ENCODE results near the gene NOS1. TPM values are rescaled to one million over a fixed set of nuclear protein-coding genes. Genes with fewer than 3 reads are reported as not detected.

NOS1 gene
- total and polyA plus RNA-seq, 2 donors (not counting 3 experiments of a cell fraction or from before 2014, with no cell fraction given), result not detected

DNA sequence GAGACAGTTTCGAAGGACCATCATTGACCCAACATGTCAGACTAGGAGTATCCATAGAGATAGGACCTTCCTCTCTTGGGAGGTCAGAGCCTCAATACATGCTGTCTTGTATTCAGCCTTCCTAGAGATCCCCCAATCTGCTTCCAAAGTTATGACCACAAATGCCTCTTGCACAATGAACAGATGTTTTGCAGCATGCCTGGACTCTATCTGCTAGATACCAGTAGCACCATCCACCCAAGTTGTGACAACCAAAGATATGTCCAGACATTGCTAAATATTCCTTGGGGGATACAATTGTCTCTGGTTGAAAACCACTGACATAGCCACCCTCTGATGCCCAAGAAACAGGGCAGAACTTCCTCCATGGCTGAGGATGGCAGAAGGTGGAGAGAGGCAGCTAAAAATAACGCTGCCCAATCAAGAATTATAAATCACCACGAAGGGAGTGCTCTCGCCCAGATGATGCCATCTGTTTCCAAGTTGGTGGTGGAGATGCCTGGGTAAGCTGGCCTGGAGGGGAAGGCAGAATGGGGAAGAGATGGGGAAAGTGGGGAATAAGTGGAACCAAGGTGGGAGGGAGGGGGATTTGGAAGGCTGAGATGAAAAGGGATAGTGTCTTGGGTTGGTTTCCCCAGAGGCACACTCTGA is 42.9 kb upstream of the NOS1 start:
- Histone ChIP-seq H2AFZ (ENCODE audit: low read depth, low read length) (no peak overlapping the region), H3K4me2 (ENCODE audit: insufficient read depth, low read length) (no peak overlapping the region), H3K9me3 (replicated peaks; ENCODE audit: control insufficient read depth, insufficient read depth, low read length) (no peaks in the 10 kb centered on the region), H4K20me1 (replicated peaks; ENCODE audit: control insufficient read depth, extremely low read depth, insufficient read depth, low read length) (no peaks in the 10 kb centered on the region), H3K9ac (replicated peaks; ENCODE audit: extremely low read depth, insufficient read depth, low read length) (no peak overlapping the region), H3K79me2 (ENCODE audit: control insufficient read depth, insufficient read depth, low read length) (no peaks in the 10 kb centered on the region), H3K4me1 (ENCODE audit: control insufficient read depth, extremely low read depth, insufficient read depth, low read length) (no peaks in the 10 kb centered on the region), H3K36me3 (ENCODE audit: control insufficient read depth in 2 of 2, extremely low read depth in 1 of 2, insufficient read depth in 2 of 2, low read length in 2 of 2) (no peaks in the 10 kb centered on the region), H3K4me3 (replicated peaks in 1 of 3; ENCODE audit: insufficient read depth in 1 of 3, low read depth in 1 of 3, low read length in 3 of 3) (no peak overlapping the region), H3K9me1 (replicated peaks; ENCODE audit: control insufficient read depth, extremely low read depth, insufficient read depth, low read length) (no peaks in the 10 kb centered on the region), H3K27ac (ENCODE audit: insufficient read depth, low read depth, low read length) (no peak overlapping the region), H3K27me3 (ENCODE audit: control insufficient read depth in 2 of 2, insufficient read depth in 2 of 2, low read length in 2 of 2) (no peaks in the 10 kb centered on the region)
- DNase-seq (ENCODE audit: low read depth, low spot score), result no peak
- dilution Hi-C loops (cut with MboI; ENCODE audit: extremely low pct_ligation_motif_present, low sequenced_read_pairs), result no loop called here
- ChIA-PET POLR2A (no interaction called here), CTCF (no interaction called here)
- intact Hi-C loops (cut with micrococcal nuclease), result no loop called here
- no peak for TF ChIP-seq MYC (IDR thresholded peaks at IDR 0.05; ENCODE audit: low read depth, low read length)
- TF ChIP-seq POLR2AphosphoS5 (IDR thresholded peaks at IDR 0.05; ENCODE audit: insufficient read depth, low read depth, low read length), result no peak
- no peak for FAIRE-seq
- no TSS peak for BruUV-seq (replicated peaks)

DNA sequence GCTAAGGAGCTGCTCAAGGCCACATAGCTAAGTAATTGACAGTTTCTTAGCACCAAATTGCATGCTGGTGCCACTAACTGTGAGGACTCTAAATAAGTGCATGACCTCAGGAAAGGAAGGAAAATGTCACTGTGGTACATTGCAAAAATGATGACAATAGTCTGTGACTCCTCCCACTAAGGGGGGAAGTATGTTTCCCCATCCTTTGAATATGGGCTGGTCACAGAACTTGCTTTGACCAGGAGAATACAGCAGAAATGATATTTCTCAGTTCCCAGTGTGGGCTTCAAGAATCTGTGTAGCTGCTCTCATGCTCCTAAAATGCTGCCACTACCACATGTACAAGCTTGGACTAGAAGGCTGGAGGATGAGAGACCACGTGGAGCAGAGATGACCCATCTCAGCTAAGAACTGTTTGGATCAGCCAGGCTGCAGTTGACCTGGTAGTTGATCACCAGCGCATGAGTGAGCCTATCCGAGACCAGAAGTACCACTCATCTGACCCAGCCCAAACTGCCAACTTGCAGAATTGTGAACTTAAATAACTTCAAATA is 42.2 kb upstream of the NOS1 start:
- Histone ChIP-seq H3K9me1 (replicated peaks; ENCODE audit: control insufficient read depth, extremely low read depth, insufficient read depth, low read length) (no peaks in the 10 kb centered on the region), H3K4me1 (ENCODE audit: control insufficient read depth, extremely low read depth, insufficient read depth, low read length) (no peaks in the 10 kb centered on the region), H2AFZ (ENCODE audit: low read depth, low read length) (no peak overlapping the region), H3K27me3 (ENCODE audit: control insufficient read depth in 2 of 2, insufficient read depth in 2 of 2, low read length in 2 of 2) (no peaks in the 10 kb centered on the region), H3K79me2 (ENCODE audit: control insufficient read depth, insufficient read depth, low read length) (no peaks in the 10 kb centered on the region), H3K4me2 (ENCODE audit: insufficient read depth, low read length) (no peak overlapping the region), H3K4me3 (replicated peaks in 1 of 3; ENCODE audit: insufficient read depth in 1 of 3, low read depth in 1 of 3, low read length in 3 of 3) (no peak overlapping the region), H3K27ac (ENCODE audit: insufficient read depth, low read depth, low read length) (no peak overlapping the region), H3K9ac (replicated peaks; ENCODE audit: extremely low read depth, insufficient read depth, low read length) (no peak overlapping the region), H4K20me1 (replicated peaks; ENCODE audit: control insufficient read depth, extremely low read depth, insufficient read depth, low read length) (no peaks in the 10 kb centered on the region), H3K9me3 (replicated peaks; ENCODE audit: control insufficient read depth, insufficient read depth, low read length) (no peaks in the 10 kb centered on the region), H3K36me3 (ENCODE audit: control insufficient read depth in 2 of 2, extremely low read depth in 1 of 2, insufficient read depth in 2 of 2, low read length in 2 of 2) (no peaks in the 10 kb centered on the region)
- FAIRE-seq (no peak), DNase-seq (ENCODE audit: low read depth, low spot score) (no peak)
- CTCF ChIA-PET, result interaction anchor here (1.2 kb wide), 1 partner anchor 37 kb away, joined by 3 read pairs; no protein-coding TSS in a partner anchor
- intact Hi-C loops (cut with micrococcal nuclease) (no loop called here), dilution Hi-C loops (cut with MboI; ENCODE audit: extremely low pct_ligation_motif_present, low sequenced_read_pairs) (no loop called here)
- TF ChIP-seq JUN (IDR thresholded peaks at IDR 0.05; ENCODE audit: borderline replicate concordance, insufficient read depth, insufficient read length, low read depth), result no peak
- no peak for TF ChIP-seq EZH2 (IDR thresholded peaks at IDR 0.05; ENCODE audit: borderline replicate concordance, low read depth, low read length, severe bottlenecking)
- TF ChIP-seq MYC (IDR thresholded peaks at IDR 0.05; ENCODE audit: low read depth, low read length), result no peak
- TF ChIP-seq FOS (IDR thresholded peaks at IDR 0.05; ENCODE audit: borderline replicate concordance, insufficient read depth, low read length), result no peak
- TF ChIP-seq, protein P1, sequence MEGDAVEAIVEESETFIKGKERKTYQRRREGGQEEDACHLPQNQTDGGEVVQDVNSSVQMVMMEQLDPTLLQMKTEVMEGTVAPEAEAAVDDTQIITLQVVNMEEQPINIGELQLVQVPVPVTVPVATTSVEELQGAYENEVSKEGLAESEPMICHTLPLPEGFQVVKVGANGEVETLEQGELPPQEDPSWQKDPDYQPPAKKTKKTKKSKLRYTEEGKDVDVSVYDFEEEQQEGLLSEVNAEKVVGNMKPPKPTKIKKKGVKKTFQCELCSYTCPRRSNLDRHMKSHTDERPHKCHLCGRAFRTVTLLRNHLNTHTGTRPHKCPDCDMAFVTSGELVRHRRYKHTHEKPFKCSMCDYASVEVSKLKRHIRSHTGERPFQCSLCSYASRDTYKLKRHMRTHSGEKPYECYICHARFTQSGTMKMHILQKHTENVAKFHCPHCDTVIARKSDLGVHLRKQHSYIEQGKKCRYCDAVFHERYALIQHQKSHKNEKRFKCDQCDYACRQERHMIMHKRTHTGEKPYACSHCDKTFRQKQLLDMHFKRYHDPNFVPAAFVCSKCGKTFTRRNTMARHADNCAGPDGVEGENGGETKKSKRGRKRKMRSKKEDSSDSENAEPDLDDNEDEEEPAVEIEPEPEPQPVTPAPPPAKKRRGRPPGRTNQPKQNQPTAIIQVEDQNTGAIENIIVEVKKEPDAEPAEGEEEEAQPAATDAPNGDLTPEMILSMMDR (IDR thresholded peaks at IDR 0.05; ENCODE audit: extremely low read depth in 1 of 2, insufficient read depth in 1 of 2, low read depth in 1 of 2, low read length in 2 of 2), result no peak
- TF ChIP-seq POLR2AphosphoS5 (IDR thresholded peaks at IDR 0.05; ENCODE audit: insufficient read depth, low read depth, low read length), result no peak
- TF ChIP-seq GATA2 (IDR thresholded peaks at IDR 0.05; ENCODE audit: insufficient read depth, insufficient read length, low read depth, low read length), result no peak
- TF ChIP-seq, protein P2, sequence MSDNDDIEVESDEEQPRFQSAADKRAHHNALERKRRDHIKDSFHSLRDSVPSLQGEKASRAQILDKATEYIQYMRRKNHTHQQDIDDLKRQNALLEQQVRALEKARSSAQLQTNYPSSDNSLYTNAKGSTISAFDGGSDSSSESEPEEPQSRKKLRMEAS (IDR thresholded peaks at IDR 0.05; ENCODE audit: insufficient read depth, insufficient read length), result no peak
- TF ChIP-seq POLR2A (IDR thresholded peaks at IDR 0.05; ENCODE audit: low read depth, low read length), result no peak
- no TSS peak for BruUV-seq (replicated peaks)
- POLR2A ChIA-PET, result no interaction called here

Measured in endothelial cell of umbilical vein (primary cell).